NCI-H526 (cell line): Measurements from ENCODE around the gene POR.
A peak's percentile ranks its signal among the peaks of the same experiment; 100 is the strongest.
"Not testable (repeated sequence)": the region's sequence is repeated elsewhere in the genome, so short reads cannot be mapped to it uniquely, and the experiment has no call there.

Experiments used
- DNase-seq, 2 experiments: peaks; one replicate each; lab custom pipeline; 2025; lab: John Stamatoyannopoulos, UW

POR gene

DNA sequence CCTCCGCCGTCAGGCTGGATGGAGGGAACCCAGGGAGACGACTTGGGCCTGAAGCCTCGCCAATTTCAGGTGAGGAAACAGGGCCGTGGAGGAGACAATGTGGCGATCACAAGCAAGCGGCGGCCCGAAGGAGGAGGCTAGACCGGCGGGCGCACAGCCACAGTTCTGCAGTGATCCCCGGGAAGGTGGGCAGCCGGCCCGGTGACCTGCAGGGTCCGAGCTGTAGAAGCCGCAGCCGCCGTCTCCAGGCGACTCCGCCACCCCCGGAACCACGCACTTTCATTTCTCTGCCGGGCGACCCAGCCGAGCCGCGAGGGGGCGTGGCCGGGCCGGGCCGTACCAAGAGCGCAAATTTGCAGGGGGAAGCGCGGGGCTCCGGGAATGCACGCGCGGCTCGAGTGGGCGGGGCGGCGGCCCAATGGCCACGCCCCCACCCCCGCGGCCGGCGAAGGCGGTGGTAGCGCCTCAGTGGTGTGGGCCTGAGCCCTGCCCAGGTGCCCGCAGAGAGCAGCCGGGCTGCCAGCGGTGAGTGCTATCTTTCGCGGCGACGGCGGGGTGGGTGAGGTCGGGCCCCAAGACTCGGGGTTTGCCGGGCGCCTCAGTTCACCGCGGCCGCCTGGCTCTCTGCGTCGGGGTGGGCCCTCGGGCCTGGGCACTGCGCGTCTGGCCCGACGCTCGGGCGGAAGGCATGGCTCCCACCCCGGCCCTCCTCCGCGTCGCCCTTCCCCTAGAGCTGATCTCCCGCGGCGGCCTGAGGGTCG is at the start of gene POR:
TSS of gene POR (plus strand) at position 501 of the 761 bp plus-strand sequence. CDS start 38,847 bp downstream, outside the sequence.
- peak; percentile 72 to 96 for DNase-seq

DNA sequence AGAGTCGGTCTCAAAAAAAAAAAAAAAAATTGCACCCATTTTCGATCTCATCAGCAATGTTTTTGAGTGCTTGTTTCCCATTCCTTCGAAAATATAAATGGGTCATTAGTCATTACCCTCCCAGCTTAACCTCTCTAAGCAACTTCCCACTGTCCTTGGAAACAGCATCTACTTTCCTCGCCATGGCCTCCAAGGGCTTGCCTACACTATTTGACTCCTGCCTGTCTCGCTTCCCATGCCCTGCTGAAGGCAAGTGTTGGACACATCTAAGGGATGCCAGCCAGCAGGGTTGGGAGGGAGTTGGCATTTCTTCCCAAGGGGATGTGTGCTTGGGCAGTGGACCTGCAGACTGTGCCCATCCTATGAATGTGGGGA is 48.9 kb upstream of the POR start:
- DNase-seq: peak; percentile 36 to 48

DNA sequence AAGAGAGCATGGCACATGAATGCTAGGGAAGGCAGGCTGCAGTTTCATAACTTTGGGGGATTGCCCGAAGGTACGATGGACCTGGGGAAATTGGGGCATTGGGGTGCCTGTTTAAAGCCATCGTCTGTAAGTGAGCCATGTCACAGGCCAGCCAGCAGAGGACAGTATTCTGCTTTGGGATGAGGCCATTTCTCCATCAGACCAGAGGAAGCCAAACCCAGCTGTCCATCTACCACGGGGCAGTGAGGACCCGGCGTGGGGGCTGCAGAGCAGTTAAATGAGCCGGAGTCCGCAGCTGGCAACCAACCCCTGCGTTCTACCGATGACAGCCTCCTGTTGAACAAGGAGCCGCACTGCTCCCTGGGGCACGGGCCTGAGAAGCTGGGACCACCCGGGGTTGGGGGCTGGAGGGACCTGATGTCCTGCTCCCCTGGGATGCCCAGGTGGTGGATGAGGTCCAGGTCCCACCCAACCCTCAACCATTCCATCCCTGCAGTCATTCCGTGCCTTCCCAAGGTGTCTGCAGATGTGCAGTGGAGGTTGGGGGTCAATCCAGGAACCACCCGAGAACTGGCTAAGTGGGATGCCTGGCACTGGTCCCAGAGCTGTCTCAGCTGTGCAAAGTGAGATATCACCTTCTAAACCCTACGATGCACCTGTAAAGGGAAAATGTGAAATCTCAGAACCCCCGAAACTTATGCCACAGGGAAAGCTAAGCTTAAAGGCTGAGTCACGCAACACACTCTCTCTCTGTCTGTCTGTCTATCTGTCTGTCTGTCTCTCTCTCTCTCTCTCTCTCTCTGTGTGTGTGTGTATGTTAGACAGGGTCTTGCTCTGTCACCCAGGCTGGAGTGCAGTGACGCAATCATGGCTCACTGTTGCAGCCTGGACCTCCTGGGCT is 48.2 kb upstream of the POR start:
- DNase-seq: peak; percentile 36 to 85

DNA sequence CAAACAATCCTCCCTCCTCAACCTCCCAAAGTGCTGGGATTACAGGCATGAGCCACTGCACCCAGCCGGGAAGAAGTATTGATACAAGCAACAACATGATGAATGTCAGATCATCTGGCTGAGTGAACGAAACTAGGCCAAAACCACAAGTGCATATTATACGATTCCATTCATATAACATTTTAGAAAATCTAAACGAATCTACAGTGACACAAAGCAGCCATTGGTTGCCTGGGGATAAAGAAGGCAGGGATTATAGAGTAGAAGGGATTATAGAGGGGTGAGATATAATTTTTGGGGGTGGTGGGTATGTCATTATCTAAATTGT is 47.6 kb upstream of the POR start:
- no peak for DNase-seq

DNA sequence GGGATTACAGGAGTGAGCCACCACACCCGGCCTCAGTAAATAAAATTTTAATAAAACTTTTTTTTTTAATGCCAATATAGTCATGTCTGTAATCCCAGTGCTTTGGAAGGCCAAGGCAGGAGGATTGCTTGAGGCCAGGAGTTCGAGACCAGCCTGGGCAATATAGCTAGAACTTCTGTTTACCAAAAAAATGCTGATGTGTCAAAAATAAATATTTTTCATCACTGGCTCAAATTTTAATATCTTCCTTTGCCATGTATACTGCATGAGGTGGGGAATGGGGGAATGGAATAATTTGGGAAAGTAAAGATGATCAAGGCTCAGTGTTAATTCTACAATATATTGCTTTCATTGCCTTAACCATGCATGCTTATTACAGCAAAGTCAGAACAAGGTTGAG is 46.8 kb upstream of the POR start:
- no peak for DNase-seq

DNA sequence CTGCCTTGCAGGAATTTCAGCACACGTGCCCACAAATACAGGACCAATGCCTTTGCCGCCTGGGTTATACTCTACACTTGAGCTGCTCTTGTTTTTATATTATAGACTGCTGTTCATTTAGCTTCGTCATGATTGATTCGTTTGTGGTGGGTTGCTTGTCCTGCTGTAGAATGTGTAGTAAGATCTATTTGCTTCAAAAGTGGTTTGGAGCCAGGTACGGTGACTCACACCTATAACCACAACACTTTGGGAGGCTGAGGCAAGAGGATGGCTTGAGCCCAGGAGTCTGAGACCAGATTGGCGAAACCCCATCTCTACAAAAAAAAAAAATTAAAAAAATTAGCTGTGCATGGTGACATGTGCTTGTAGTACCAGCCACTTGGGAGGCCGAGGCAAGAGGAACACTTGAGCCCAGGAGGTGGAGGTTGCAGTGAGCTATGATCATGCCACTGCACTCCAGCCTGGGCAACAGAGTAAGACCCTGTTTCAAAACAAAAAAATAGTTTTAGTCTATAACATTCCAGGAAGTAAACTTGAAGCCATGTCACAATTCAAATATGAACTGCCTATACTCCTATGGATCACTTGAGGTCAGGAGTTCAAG is 45.1 kb upstream of the POR start:
- no peak for DNase-seq

DNA sequence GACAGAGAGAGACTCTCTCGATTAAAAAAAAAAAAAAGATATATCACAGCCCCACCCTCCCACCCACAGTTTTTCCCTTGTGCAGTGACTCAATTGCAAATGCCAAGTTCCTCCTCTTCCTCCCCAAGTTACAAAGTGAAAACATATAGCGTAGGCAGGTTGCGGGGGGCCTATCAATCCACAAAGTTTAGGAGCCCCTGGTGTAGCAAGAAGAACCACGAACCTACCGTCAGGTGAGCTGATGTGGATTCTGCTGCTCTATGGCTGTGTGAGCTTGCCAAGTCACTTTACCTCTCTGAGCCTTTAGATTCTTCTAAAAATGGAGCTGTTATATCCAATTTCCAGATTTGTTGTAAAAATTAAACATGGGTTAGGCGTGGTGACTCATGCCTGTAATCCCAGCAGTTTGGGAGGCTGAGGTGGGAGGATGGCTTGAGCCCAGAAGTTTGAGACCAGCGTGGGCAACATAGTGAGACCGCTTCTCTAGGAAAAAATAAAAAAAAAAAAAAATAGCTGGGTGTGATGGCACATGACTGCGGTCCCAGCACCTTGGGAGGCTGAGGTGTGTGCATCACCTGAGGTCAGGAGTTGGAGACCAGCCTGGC is 44.3 kb upstream of the POR start:
- no peak for DNase-seq

DNA sequence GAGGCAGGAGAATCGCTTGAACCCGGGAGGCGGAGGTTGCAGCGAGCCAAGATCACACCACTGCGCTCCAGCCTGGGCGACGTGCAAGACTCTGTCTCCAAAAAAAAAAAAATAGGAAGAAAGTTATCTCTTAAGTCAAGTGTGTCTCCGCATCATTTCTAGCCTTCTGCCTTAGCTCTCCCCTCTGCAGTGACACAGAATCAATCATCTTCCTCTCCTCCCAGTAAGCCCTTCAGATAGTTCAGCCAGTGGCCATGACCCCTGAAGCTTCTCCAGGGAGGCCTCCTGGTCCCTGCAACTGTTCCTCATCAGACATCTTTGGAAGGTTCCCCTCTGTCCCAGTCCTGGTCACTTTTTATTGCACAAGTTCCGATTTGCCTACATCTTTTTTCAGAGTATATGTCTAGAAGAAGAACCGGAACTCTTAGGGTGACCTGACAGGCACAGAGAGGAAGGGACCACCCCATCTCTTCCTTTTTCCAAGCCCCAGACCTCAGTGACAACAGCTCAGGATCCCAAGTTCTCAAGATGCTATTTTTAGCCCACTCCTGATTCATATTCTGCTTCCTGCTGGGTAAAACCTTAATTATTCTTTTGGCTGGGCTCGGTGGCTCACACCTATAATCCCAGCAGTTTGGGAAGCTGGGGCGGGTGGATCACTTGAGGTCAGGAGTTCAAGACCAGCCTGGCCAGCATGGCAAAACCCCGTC is 42.7 kb upstream of the POR start:
- no peak for DNase-seq

DNA sequence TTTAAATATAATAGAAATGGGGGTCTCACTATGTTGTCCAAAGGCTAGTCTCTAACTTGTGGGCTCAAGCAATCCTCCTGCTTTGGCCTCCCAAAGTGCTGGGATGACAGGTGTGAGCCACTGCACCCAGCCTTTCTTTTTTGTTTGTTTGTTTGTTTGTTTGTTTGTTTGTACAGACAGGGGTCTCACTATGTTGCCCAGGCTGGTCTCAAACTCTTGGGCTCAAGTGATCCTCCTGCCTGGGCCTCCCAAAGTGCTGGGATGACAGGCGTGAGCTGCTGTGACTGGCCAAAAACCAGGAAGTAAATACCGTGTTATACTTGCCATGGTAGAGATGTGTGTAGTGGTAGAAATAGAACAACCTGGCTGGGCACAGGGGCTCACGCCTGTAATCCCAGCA is 40.8 kb upstream of the POR start:
- DNase-seq: not testable (repeated sequence)

DNA sequence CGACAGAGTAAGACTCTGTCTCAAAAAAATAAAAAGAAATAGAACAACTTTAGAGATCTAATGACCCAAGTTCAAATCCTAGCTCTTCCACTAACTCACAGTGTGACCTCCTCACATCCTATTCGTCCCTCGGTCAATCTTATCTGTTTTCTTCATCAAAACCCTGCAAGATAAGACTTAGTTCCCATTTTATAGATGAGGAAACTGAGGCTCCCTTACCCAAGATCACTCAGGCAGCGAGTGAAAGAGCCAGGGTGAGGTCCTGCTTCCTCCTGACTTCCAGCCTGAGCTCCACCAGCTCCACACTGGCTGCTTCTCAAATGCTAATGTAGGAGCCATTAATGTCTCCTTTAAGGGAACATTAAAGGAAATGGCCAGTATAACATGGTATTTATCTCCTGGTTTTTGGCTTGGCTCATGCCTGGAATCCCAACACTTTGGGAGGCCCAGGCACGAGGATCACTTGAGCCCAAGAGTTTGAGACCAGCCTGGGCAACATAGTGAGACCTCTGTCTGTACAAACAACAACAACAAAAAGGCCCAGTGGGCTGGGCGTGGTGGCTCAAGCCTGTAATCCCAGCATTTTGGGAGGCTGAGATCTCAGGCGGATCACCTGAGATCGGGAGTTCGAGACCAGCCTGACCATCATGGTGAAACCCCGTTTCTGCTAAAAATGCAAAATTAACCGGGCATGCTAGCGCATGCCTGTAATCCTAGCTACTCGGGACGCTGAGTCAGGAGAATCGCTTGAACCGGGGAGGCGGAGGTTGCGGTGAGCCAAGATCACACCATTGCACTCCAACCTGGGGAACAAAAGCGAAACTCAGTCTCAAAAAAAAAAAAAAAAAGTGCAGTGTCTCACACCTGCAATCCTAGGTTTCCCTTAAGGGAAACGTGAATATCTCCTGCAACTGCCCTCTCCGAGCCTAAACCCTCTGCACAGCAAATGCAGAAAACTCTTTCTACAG is 39.6 kb upstream of the POR start:
- no peak for DNase-seq

DNA sequence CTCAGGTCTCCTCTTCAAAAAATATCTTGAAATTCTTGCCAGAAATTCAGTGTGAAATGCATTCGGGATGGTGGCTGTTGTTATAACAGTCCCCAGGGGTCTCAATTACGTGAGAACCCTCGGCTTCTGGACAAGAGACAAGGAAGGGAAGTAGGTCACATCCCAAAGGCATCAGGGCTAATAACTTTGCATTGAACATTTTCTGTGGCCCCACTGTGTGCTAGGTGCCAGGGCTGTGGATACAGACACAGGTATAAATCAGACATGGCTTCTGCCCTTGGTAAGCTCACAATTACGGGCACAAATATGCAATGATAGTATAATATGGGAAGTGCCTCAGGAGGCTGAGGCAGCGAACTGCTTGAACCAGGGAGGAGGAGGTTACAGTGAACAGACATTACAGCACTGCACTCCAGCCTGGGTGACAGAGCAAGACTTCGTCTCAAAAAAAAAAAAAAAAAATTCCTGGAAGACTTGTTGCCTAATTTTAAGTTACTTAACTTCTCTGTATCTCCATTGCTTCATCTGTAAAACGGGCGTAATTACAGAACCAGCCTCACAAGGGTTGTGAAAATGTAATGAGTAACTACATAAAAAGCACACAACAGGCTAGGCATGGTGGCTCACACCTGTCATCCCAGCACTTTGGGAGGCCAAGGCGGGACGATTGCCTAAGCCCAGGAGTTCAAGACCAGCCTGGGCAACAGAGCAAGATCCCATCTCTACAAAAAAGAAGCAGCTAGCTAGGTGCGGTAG is 38.7 kb upstream of the POR start:
- DNase-seq: no peak

DNA sequence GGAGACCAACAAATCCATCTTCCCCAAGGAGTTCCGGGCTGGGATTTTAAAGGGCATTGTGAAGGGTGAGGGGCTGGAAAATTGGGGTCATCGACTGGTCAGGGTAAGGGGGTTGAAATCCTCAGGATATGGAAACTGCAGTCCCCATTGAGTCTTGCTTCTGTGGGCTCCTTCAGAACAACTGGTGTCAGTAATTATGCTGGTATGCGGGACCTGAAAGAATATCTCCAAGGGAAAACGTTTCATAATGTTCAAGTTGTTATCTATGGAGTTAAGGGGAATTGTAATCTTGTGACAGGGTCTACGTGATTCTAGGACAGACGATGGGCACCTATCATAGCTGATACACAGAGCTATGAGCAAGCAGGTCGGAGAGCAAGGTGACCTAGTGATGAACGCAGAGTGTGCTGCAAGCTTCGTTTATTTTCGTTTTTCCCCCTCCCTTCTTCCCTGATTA is 36.6 kb upstream of the POR start:
- no peak for DNase-seq

DNA sequence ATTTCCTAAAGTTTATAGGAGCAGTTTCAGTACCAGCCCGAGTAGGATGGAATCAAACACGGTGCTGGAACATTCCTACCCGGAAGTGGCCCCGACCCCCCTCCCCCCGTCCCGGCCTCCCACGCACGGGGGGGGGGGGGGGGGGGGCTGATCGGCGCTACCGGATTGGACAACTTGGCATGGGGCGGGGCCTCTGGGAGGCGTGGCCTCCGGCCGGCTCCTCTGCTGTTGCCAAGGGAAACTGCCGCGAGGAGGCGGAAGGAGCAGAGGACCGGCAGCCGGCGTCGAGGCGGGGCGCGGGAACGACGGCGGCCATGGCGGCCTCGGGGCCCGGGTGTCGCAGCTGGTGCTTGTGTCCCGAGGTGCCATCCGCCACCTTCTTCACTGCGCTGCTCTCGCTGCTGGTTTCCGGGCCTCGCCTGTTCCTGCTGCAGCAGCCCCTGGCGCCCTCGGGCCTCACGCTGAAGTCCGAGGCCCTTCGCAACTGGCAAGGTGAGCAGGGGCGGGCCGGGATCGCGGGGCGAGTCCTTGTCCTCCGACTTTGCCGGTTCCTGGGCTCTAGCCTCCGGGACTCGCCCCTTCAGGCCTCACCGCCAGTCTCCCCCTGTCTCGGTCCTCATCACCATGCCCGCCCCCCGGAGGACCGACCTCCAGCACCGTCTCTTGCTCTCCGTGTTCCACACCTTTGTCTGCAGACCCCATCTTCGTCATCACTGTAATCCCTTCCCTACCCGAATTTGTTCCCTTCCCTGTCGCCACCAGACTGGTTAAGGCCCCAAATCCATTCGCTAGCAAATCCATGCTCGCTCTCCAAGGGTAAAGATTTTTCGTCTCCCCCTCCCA is 36.0 kb upstream of the POR start, which contains the start of gene RHBDD2:
TSS of gene RHBDD2 (plus strand) at position 266 of the 843 bp plus-strand sequence. CDS start at position 315, 49 bp downstream.
- peak; percentile 81 to 97 for DNase-seq

DNA sequence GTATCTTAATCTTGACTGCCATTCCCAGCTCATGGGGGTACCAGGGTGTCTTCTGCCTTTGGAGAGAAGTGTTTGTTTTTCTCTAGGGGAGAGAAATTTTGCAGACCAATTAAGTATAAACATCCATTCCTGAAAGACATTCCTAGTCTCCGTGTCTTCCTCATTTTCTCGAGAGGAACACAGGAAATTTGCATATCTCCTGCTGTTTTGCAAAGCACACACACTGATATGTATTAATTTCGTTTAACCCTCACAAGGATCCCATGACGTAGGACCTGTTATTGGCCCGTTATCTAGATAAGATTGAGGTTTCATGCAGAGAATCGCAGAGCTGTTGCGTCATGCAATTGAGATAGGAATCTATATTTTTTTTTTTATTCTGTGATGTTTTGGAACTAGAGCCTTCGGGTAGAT is 35.2 kb upstream of the POR start:
- peak; percentile 94 to 95 for DNase-seq

DNA sequence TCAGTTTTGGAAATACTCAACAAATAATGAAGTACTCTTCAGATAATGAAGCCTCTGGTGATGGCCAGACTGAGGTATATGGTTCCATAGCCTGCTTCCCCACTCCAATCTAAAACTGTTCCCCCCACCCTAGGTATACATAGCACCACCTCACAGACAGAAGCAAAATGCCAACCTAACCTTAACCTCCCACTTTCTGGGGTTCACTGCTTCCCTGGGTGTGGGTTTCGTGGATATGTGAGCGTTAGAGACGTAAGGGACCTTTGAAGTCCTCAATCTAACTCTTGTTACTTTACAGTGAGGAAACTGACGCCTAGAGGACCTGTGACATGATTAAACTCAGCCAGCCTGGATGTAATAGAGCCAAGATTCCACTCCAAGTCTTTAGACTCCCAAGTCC is 34.7 kb upstream of the POR start:
- DNase-seq: no peak

DNA sequence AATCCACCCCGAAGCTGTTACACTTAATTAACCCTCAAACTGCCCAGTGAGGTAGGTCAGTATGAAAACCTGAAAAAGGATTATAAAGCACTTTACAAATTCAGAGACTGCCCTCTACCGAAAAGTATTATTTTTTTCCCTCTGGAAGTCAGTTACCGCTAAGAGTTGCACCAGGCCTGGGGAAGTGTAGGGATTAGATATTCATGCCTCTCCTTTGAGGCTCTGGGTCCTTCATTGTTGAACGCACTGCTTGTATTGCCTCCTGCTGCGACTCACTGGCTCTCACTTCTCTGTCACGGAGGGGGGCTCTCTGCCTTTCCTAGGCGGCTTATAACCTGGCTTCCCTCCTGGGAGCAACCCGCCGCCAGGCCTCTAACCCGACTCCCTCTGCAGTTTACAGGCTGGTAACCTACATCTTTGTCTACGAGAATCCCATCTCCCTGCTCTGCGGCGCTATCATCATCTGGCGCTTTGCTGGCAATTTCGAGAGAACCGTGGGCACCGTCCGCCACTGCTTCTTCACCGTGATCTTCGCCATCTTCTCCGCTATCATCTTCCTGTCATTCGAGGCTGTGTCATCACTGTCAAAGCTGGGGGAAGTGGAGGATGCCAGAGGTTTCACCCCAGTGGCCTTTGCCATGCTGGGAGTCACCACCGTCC is 33.4 kb upstream of the POR start:
- no peak for DNase-seq

DNA sequence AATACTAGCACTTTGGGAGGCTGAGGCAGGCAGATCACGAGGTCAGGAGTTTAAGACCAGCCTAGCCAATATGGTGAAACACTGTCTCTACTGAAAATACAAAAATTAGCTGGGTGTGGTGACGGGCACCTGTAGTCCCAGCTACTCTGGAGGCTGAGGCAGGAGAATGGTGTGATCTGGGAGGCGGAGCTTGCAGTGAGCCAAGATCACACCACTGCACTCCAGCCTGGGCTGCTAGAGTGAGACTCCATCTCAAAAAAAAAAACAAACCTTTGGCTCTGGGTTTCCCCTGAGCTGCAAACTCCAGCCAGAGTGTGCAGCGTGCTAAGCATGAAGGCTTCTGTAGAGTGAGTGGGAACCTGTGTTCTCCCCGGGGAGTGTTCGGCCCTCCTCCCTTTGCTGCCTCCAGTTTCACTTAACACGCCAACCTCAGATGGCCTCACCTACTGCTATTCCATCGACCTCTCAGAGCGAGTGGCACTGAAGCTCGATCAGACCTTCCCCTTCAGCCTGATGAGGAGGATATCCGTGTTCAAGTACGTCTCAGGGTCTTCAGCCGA is 31.6 kb upstream of the POR start:
- not testable (repeated sequence) for DNase-seq

DNA sequence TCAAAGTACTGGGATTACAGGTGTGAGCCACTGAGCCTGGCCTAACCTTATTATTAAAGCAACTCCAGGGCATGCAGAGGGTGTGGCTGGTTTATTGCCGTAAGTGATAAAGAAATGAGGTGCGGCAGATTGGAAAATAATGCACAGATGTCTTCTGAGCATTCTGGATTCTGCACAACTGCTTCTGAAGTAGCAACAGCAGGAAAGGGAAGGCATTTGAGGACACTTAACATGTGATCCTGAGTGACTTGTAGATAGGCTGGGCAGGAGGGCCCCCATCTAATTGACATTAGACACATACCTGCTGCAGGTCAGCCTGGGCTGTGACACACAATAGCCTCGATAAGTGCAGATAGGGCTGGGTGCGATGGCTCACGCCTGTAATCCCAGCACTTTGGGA is 30.5 kb upstream of the POR start:
- DNase-seq: no peak
